Amniotic stem cell (primary cell): ENCODE data around the gene LGALS4.
"Not testable (repeated sequence)": the region's sequence is repeated elsewhere in the genome, so short reads cannot be mapped to it uniquely, and the experiment has no call there.

Source experiments
- DNase-seq: peaks from one replicate; lab custom pipeline; 2025; lab: John Stamatoyannopoulos, UW

Gene LGALS4

GRCh38 chr19:38795549-38795948 is 17.2 kb downstream of the LGALS4 start:
- no peak for DNase-seq

GRCh38 chr19:38793671-38794070 is 19.1 kb downstream of the LGALS4 start:
- no peak for DNase-seq

GRCh38 chr19:38793177-38793576 is 19.6 kb downstream of the LGALS4 start:
- DNase-seq, result no peak

- DNase-seq, result no peak
Observed at GRCh38 chr19:38792250-38793111, 20.3 kb downstream of the LGALS4 start.

GRCh38 chr19:38791451-38792064 is 21.2 kb downstream of the LGALS4 start:
- not testable (repeated sequence) for DNase-seq

GRCh38 chr19:38790507-38791403 is 22.0 kb downstream of the LGALS4 start:
- not testable (repeated sequence) for DNase-seq

- no peak for DNase-seq
Observed at GRCh38 chr19:38788478-38789243, 24.1 kb downstream of the LGALS4 start, which contains the start of gene LGALS7B. LGALS7B (plus strand) TSS chr19:38789200; CDS start chr19:38789227, 27 bp downstream.

GRCh38 chr19:38786572-38787265 is 26.0 kb downstream of the LGALS4 start:
- DNase-seq, result no peak

- not testable (repeated sequence) for DNase-seq
Observed at GRCh38 chr19:38786061-38786460, 26.7 kb downstream of the LGALS4 start.

GRCh38 chr19:38785187-38785699 is 27.5 kb downstream of the LGALS4 start:
- DNase-seq, result no peak

GRCh38 chr19:38784224-38784623 is 28.5 kb downstream of the LGALS4 start:
- DNase-seq, result no peak

GRCh38 chr19:38782212-38782611 is 30.5 kb downstream of the LGALS4 start:
- not testable (repeated sequence) for DNase-seq

GRCh38 chr19:38781058-38781457 is 31.7 kb downstream of the LGALS4 start:
- DNase-seq, result no peak

- no peak for DNase-seq
Observed at GRCh38 chr19:38780443-38780842, 32.3 kb downstream of the LGALS4 start.

GRCh38 chr19:38778733-38779132 is 34.0 kb downstream of the LGALS4 start:
- DNase-seq, result no peak

- DNase-seq, result no peak
Observed at GRCh38 chr19:38774181-38774950, 38.4 kb downstream of the LGALS4 start.

GRCh38 chr19:38773469-38774177 is 39.1 kb downstream of the LGALS4 start, which contains the start of gene LGALS7:
LGALS7 (minus strand) TSS chr19:38773517; CDS start chr19:38773492, 25 bp downstream.
- DNase-seq, result no peak

GRCh38 chr19:38771569-38771968 is 41.2 kb downstream of the LGALS4 start:
- DNase-seq, result not testable (repeated sequence)

GRCh38 chr19:38770949-38771275 is 41.8 kb downstream of the LGALS4 start:
- not testable (repeated sequence) for DNase-seq
